K562 (cell line): ENCODE data around the gene ROPN1L. TPM values are rescaled to one million over a fixed set of nuclear protein-coding genes. Genes with fewer than 3 reads are reported as not detected.
A peak's percentile ranks its signal among the peaks of the same experiment; 100 is the strongest.

ENCODE experiments used
- CBX3 ChIP-seq, 2 experiments: IDR thresholded peaks; 1 replicate in 1 of 2; 2 replicates in 1 of 2; pipeline ENCODE4 v1.6.1; 2012; ENCODE audit warnings: inconsistent platforms in 2 of 2, low read length in 2 of 2, borderline replicate concordance in 1 of 2, control low read depth in 1 of 2
- CBX5 ChIP-seq: IDR thresholded peaks from 2 replicates; pipeline ENCODE4 v1.6.1; 2014; ENCODE audit warnings: low read depth, borderline replicate concordance
- GTF2E2 ChIP-seq: fragments of 200-800 bp; sonication (Bioruptor generic); IDR thresholded peaks from 2 replicates; pipeline ENCODE4 v1.6.1; 2016; ENCODE audit warnings: missing genetic modification characterization, missing compliant biosample characterization
- MAFF ChIP-seq: IDR thresholded peaks from 2 replicates; pipeline ENCODE4 v1.6.1; 2012; ENCODE audit warnings: low read length, improper control_type of control experiment
- POLR2G ChIP-seq: fragments of 200-400 bp; formaldehyde crosslinking; IDR thresholded peaks from 2 replicates; pipeline ENCODE4 v1.6.1; 2017; ENCODE audit warnings: low read depth, mild to moderate bottlenecking, antibody characterized with exemption, low read length, moderate library complexity
- RBM15 ChIP-seq: fragments of 200-400 bp; formaldehyde crosslinking; IDR thresholded peaks from 2 replicates; pipeline ENCODE4 v1.6.1; 2018; ENCODE audit warnings: mild to moderate bottlenecking, low read length, moderate library complexity; ENCODE audit not compliant: insufficient read depth
- SIX5 ChIP-seq, 2 experiments: IDR thresholded peaks; 2 replicates each; pipeline ENCODE4 v1.6.1; 2011; ENCODE audit warnings: low read length in 2 of 2, borderline replicate concordance in 1 of 2, low read depth in 1 of 2, mild to moderate bottlenecking in 1 of 2, moderate library complexity in 1 of 2; ENCODE audit not compliant: insufficient read depth in 1 of 2
- SLC30A9 ChIP-seq: fragments of 250-450 bp; sonication (Bioruptor Pico); IDR thresholded peaks from 2 replicates; pipeline ENCODE4 v1.8.0; 2022; ENCODE audit warnings: mild to moderate bottlenecking, moderate library complexity
- ZNF124 ChIP-seq: sonication (generic); formaldehyde crosslinking; IDR thresholded peaks from 2 replicates; pipeline ENCODE4 v1.8.1; 2022; ENCODE audit warnings: missing genetic modification reagents
- ZNF165 ChIP-seq: fragments of 250-450 bp; sonication (Bioruptor Pico); IDR thresholded peaks from 2 replicates; pipeline ENCODE4 v1.4.0; 2020; ENCODE audit warnings: borderline replicate concordance
- ZNF232 ChIP-seq: sonication (generic); formaldehyde crosslinking; IDR thresholded peaks from 2 replicates; pipeline ENCODE4 v1.8.0; 2022; ENCODE audit warnings: mild to moderate bottlenecking, missing genetic modification reagents
- ZNF436 ChIP-seq: fragments of 250-450, 450-650 bp; sonication (Bioruptor Pico); formaldehyde crosslinking; IDR thresholded peaks from 2 replicates; pipeline ENCODE4 v1.7.0; 2020; ENCODE audit warnings: mild to moderate bottlenecking
- ZNF785 ChIP-seq: fragments of 250-450 bp; sonication (Bioruptor Pico); IDR thresholded peaks from 2 replicates; pipeline ENCODE4 v1.4.0; 2020; ENCODE audit warnings: mild to moderate bottlenecking
- polyA plus RNA-seq, 8 experiments: library from polyadenylated mRNA; depleted of rRNA in 4 of 8; stranded (reverse) in 5 of 8; unstranded in 3 of 8; fragments of >200 nt; fragmentation: Nextera tagmentation in 2 of 8; fragmentation: Illumina TruSeq in 1 of 8; extraction: Ambion mirVana in 2 of 8; extraction: Trizol in 1 of 8; gene quantifications; 2 replicates each; pipeline versions ENCODE4 v1.2.1 to v1.2.3, GENCODE V29; 2011 to 2014; ENCODE audit warnings: inconsistent platforms in 1 of 8, missing spikeins in 1 of 8
- total RNA-seq, 7 experiments: library from RNA; depleted of rRNA in 6 of 7; stranded (reverse); fragments of >200 nt in 6 of 7; fragmentation: Illumina TruSeq in 2 of 7; extraction: Trizol in 2 of 7; gene quantifications; 2 replicates each; pipeline versions ENCODE4 v1.2.1 to v1.2.3, GENCODE V29; 2011 to 2021; ENCODE audit warnings: low replicate concordance in 1 of 7
- TF ChIP-seq, protein P1 (sequence below): fragments of 450-650 bp; IDR thresholded peaks from 2 replicates; pipeline ENCODE4 v1.6.1; 2016; ENCODE audit warnings: mild to moderate bottlenecking
- TF ChIP-seq, protein P2 (sequence below): IDR thresholded peaks from 2 replicates; pipeline ENCODE4 v1.6.1; 2012; ENCODE audit warnings: low read depth, low read length, improper control_type of control experiment, borderline replicate concordance
- TF ChIP-seq, protein P3 (sequence below): sonication (generic); formaldehyde crosslinking; IDR thresholded peaks from 2 replicates; pipeline ENCODE4 v1.8.1; 2022; ENCODE audit warnings: missing genetic modification reagents
- TF ChIP-seq, protein P4 (sequence below), 2 experiments: IDR thresholded peaks; 2 replicates each; pipeline ENCODE4 v1.6.1; 2011; ENCODE audit warnings: borderline replicate concordance in 1 of 2, control low read depth in 1 of 2, low read depth in 1 of 2, low read length in 1 of 2, mild to moderate bottlenecking in 1 of 2, mixed read lengths in 1 of 2, moderate library complexity in 1 of 2; ENCODE audit not compliant: insufficient read depth in 1 of 2, insufficient read length in 1 of 2, poor library complexity in 1 of 2, severe bottlenecking in 1 of 2; ENCODE audit errors: extremely low read depth in 1 of 2
- TF ChIP-seq, protein P5 (sequence below): fragments of 450-650 bp; formaldehyde crosslinking; IDR thresholded peaks from 2 replicates; pipeline ENCODE4 v1.4.0; 2020; ENCODE audit warnings: mild to moderate bottlenecking, moderate library complexity

Gene ROPN1L
- total and polyA plus RNA-seq, 9 of the 15 experiments (the other 6 are each of a cell fraction or from before 2014, with no cell fraction given) = 0.04 to 0.85 (median 0.24) TPM; not detected in 3

DNA sequence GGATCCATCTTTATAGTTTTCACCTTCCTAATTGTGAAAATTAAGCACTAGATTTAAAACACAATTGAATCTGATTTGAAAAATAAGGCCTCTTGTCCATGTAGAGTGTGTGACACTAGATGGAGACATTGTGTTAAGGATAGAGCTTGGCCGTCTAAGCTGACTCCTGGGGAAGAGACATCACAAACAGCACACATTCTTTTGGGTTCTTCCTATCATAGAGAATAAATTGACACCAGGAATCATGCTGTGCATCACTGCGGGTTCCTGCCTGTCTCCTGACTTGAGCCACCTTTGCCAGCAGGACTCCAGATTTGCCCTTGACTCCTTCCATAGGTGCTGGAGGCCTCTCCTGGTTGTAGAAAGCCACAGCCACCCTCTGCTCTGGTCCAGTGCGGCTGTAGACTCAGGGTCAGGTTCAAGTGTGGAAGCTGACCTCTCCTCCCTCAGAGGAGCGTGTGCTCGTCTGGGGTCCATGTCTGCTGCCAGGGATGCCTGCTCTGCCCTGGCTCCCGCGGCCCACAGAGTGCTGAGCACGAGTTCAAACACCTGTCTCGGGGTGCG is 11.2 kb downstream of the ROPN1L start (continued):
- TF ChIP-seq, protein P1, sequence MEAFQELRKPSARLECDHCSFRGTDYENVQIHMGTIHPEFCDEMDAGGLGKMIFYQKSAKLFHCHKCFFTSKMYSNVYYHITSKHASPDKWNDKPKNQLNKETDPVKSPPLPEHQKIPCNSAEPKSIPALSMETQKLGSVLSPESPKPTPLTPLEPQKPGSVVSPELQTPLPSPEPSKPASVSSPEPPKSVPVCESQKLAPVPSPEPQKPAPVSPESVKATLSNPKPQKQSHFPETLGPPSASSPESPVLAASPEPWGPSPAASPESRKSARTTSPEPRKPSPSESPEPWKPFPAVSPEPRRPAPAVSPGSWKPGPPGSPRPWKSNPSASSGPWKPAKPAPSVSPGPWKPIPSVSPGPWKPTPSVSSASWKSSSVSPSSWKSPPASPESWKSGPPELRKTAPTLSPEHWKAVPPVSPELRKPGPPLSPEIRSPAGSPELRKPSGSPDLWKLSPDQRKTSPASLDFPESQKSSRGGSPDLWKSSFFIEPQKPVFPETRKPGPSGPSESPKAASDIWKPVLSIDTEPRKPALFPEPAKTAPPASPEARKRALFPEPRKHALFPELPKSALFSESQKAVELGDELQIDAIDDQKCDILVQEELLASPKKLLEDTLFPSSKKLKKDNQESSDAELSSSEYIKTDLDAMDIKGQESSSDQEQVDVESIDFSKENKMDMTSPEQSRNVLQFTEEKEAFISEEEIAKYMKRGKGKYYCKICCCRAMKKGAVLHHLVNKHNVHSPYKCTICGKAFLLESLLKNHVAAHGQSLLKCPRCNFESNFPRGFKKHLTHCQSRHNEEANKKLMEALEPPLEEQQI = no peak
- TF ChIP-seq SLC30A9 (CRISPR knock-in tag) (no peak), GTF2E2 (tag) (no peak), ZNF436 (no peak), SIX5 (IDR thresholded peaks at IDR 0.05; ENCODE audit: borderline replicate concordance in 1 of 2, insufficient read depth in 1 of 2, low read depth in 1 of 2, low read length in 2 of 2) (no peak), ZNF165 (CRISPR knock-in tag) (no peak), CBX3 (IDR thresholded peaks at IDR 0.05; ENCODE audit: borderline replicate concordance in 1 of 2, low read length in 2 of 2) (no peak), ZNF232 (CRISPR knock-in tag) (no peak), RBM15 (no peak), MAFF (no peak), ZNF124 (no peak), POLR2G (no peak), ZNF785 (CRISPR knock-in tag) (no peak), CBX5 (no peak)
- TF ChIP-seq, protein P2, sequence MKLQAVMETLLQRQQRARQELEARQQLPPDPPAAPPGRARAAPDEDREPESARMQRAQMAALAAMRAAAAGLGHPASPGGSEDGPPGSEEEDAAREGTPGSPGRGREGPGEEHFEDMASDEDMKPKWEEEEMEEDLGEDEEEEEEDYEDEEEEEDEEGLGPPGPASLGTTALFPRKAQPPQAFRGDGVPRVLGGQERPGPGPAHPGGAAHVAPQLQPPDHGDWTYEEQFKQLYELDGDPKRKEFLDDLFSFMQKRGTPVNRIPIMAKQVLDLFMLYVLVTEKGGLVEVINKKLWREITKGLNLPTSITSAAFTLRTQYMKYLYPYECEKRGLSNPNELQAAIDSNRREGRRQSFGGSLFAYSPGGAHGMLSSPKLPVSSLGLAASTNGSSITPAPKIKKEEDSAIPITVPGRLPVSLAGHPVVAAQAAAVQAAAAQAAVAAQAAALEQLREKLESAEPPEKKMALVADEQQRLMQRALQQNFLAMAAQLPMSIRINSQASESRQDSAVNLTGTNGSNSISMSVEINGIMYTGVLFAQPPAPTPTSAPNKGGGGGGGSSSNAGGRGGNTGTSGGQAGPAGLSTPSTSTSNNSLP = peak; percentile 53; the same call in 1 of the 2 replicates
- TF ChIP-seq, protein P3, sequence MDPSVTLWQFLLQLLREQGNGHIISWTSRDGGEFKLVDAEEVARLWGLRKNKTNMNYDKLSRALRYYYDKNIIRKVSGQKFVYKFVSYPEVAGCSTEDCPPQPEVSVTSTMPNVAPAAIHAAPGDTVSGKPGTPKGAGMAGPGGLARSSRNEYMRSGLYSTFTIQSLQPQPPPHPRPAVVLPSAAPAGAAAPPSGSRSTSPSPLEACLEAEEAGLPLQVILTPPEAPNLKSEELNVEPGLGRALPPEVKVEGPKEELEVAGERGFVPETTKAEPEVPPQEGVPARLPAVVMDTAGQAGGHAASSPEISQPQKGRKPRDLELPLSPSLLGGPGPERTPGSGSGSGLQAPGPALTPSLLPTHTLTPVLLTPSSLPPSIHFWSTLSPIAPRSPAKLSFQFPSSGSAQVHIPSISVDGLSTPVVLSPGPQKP (CRISPR knock-in tag) = no peak
- TF ChIP-seq, protein P4, sequence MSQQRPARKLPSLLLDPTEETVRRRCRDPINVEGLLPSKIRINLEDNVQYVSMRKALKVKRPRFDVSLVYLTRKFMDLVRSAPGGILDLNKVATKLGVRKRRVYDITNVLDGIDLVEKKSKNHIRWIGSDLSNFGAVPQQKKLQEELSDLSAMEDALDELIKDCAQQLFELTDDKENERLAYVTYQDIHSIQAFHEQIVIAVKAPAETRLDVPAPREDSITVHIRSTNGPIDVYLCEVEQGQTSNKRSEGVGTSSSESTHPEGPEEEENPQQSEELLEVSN (IDR thresholded peaks at IDR 0.05; ENCODE audit: borderline replicate concordance in 1 of 2, extremely low read depth in 1 of 2, insufficient read depth in 1 of 2, insufficient read length in 1 of 2, low read depth in 1 of 2, low read length in 1 of 2, poor library complexity in 1 of 2, severe bottlenecking in 1 of 2) = no peak
- TF ChIP-seq, protein P5, sequence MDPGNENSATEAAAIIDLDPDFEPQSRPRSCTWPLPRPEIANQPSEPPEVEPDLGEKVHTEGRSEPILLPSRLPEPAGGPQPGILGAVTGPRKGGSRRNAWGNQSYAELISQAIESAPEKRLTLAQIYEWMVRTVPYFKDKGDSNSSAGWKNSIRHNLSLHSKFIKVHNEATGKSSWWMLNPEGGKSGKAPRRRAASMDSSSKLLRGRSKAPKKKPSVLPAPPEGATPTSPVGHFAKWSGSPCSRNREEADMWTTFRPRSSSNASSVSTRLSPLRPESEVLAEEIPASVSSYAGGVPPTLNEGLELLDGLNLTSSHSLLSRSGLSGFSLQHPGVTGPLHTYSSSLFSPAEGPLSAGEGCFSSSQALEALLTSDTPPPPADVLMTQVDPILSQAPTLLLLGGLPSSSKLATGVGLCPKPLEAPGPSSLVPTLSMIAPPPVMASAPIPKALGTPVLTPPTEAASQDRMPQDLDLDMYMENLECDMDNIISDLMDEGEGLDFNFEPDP (CRISPR knock-in tag) = no peak
- TF ChIP-seq, all 486 proteins: peak for 11
